Suprapubic skin (tissue), 3 donors: ENCODE data around the gene L3MBTL4.

Experiments
- CTCF ChIP-seq, 2 donors: fragments of 200-600 bp in 1 of 2; fragments of 450-650 bp in 1 of 2; sonication (generic) in 1 of 2; IDR thresholded peaks; one replicate each; pipeline ENCODE4 v1.5.1; 2016 to 2019; ENCODE audit warnings: antibody characterized with exemption in 2 of 2, mild to moderate bottlenecking in 1 of 2, moderate library complexity in 1 of 2
- EP300 ChIP-seq: sonication (generic); formaldehyde crosslinking; IDR thresholded peaks from one replicate; pipeline ENCODE4 v1.6.1; 2017; ENCODE audit warnings: antibody characterized with exemption
- POLR2A ChIP-seq, 2 donors: fragments of 450-650 bp; IDR thresholded peaks; one replicate each; pipeline ENCODE4 v1.6.1; 2017; ENCODE audit warnings: antibody characterized with exemption in 2 of 2, mild to moderate bottlenecking in 2 of 2, moderate library complexity in 2 of 2

DNA sequence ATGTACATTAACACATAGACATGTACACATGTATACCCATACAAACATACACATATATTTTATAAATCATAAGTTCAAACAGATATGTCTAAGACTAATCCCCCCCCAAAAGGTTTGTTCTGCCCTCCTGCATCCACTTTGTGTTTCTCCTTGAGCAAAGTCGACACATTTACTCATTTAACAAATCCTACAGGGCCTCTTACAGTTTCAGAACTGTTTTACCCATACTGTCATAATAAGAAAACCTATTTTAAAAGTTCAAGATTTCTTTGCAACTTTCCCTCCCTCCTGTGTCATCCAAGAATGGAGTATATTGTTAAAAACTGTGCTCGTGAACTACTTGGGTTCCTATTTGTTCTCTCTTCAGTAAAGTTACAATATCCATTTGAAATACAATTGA lies 166.7 kb downstream of the L3MBTL4 start:
- TF ChIP-seq CTCF (IDR thresholded peaks at IDR 0.05) (no peak), POLR2A (IDR thresholded peaks at IDR 0.05) (no peak), EP300 (no peak)
